IMR-90 (cell line): ENCODE results near the gene KRT3. TPM values are rescaled to one million over a fixed set of nuclear protein-coding genes. Genes with fewer than 3 reads are reported as not detected.

Experiments
- ATAC-seq: fragments of 200-7000 bp; cut with Tn5 transposase; 2 replicates; pipeline ENCODE4 v1.9.1; 2020; ENCODE audit warnings: low read depth, mild to moderate bottlenecking, moderate library complexity
- BruUV-seq: library from RNA; stranded (reverse); fragments of 400-500 nt; replicated peaks from 2 replicates; lab custom pipeline; 2021; lab: Mats Ljungman, UMichigan
- CTCF ChIA-PET: fragments of 300-600 bp; formaldehyde crosslinking; extraction: SDS; loops from one replicate; lab custom pipeline; 2021; ENCODE audit warnings: antibody characterized with exemption; lab: Yijun Ruan, JAX
- POLR2A ChIA-PET: fragments of 300-600 bp; sonication (Branson Sonifier 250); formaldehyde crosslinking; loops from one replicate; lab custom pipeline; 2022; ENCODE audit warnings: antibody characterized with exemption; ENCODE audit not compliant: unreplicated experiment; lab: Charles Lee
- DNase-seq: peaks from one replicate; pipeline ENCODE4 v3.0.0; 2013
- H2AFZ ChIP-seq: replicated peaks from 2 replicates; pipeline ENCODE3; 2013; ENCODE audit warnings: low read length, mild to moderate bottlenecking; ENCODE audit not compliant: poor library complexity
- H2AK5ac ChIP-seq: 2 replicates; pipeline ENCODE4 v1.6.1; 2013; ENCODE audit warnings: low read depth, low read length, inconsistent platforms
- H2AK9ac ChIP-seq: replicated peaks from 2 replicates; pipeline ENCODE3; 2013; ENCODE audit warnings: mild to moderate bottlenecking, low read depth, low read length, moderate library complexity; ENCODE audit not compliant: poor library complexity
- H2BK120ac ChIP-seq: 2 replicates; pipeline ENCODE4 v1.6.1; 2013; ENCODE audit warnings: low read depth, low read length, inconsistent platforms
- H2BK15ac ChIP-seq: 3 replicates; pipeline ENCODE4 v1.6.1; 2013; ENCODE audit warnings: low read depth, low read length, inconsistent platforms
- H2BK20ac ChIP-seq: 2 replicates; pipeline ENCODE4 v1.6.1; 2013; ENCODE audit warnings: low read depth, mild to moderate bottlenecking, inconsistent platforms, low read length, moderate library complexity
- H2BK5ac ChIP-seq: 2 replicates; pipeline ENCODE4 v1.6.1; 2013; ENCODE audit warnings: mild to moderate bottlenecking, low read depth, low read length, inconsistent platforms; ENCODE audit not compliant: poor library complexity, severe bottlenecking
- H3K14ac ChIP-seq: replicated peaks from 2 replicates; pipeline ENCODE4 v1.6.1; 2013; ENCODE audit warnings: low read depth, low read length, inconsistent platforms
- H3K18ac ChIP-seq: 2 replicates; pipeline ENCODE4 v1.6.1; 2013; ENCODE audit warnings: low read depth, low read length, control low read depth
- H3K23ac ChIP-seq: 2 replicates; pipeline ENCODE4 v1.6.1; 2013; ENCODE audit warnings: low read depth, low read length, inconsistent platforms
- H3K27ac ChIP-seq: 2 replicates; pipeline ENCODE4 v1.5.1; 2013; ENCODE audit warnings: mild to moderate bottlenecking, control low read depth, low read length; ENCODE audit not compliant: insufficient read depth
- H3K27me3 ChIP-seq: 2 replicates; pipeline ENCODE4 v1.6.1; 2013; ENCODE audit warnings: low read length; ENCODE audit not compliant: control insufficient read depth, insufficient read depth
- H3K36me3 ChIP-seq: 2 replicates; pipeline ENCODE4 v1.6.1; 2013; ENCODE audit warnings: low read length, mixed read lengths; ENCODE audit not compliant: control insufficient read depth, insufficient read depth
- H3K4ac ChIP-seq: 2 replicates; pipeline ENCODE4 v1.6.1; 2013; ENCODE audit warnings: low read depth, low read length, inconsistent platforms
- H3K4me1 ChIP-seq: 2 replicates; pipeline ENCODE4 v1.6.1; 2013; ENCODE audit warnings: low read length, mixed read lengths; ENCODE audit not compliant: control insufficient read depth, insufficient read depth
- H3K4me2 ChIP-seq: 2 replicates; pipeline ENCODE4 v1.6.1; 2013; ENCODE audit warnings: low read depth, mild to moderate bottlenecking, control low read depth, low read length, moderate library complexity
- H3K4me3 ChIP-seq: 2 replicates; pipeline ENCODE4 v1.5.1; 2013; ENCODE audit warnings: low read depth, mild to moderate bottlenecking, control low read depth, low read length, moderate library complexity; ENCODE audit not compliant: insufficient read depth
- H3K56ac ChIP-seq: 2 replicates; pipeline ENCODE4 v1.6.1; 2013; ENCODE audit warnings: low read length, inconsistent platforms; ENCODE audit not compliant: insufficient read depth; ENCODE audit errors: extremely low read depth
- H3K79me1 ChIP-seq, 2 experiments: 2 replicates each; pipeline ENCODE4 v1.6.1; 2013; ENCODE audit warnings: low read length in 2 of 2, inconsistent platforms in 1 of 2, low read depth in 1 of 2
- H3K9ac ChIP-seq: 2 replicates; pipeline ENCODE4 v1.6.1; 2013; ENCODE audit warnings: low read depth, low read length, control low read depth
- H3K9me1 ChIP-seq: 2 replicates; pipeline ENCODE4 v1.6.1; 2013; ENCODE audit warnings: low read length, inconsistent platforms; ENCODE audit not compliant: insufficient read depth
- H3K9me3 ChIP-seq: 2 replicates; pipeline ENCODE4 v1.6.1; 2013; ENCODE audit warnings: low read length; ENCODE audit not compliant: control insufficient read depth, insufficient read depth
- H4K20me1 ChIP-seq: 2 replicates; pipeline ENCODE4 v1.6.1; 2013; ENCODE audit warnings: low read length, inconsistent platforms; ENCODE audit not compliant: insufficient read depth
- H4K5ac ChIP-seq: 2 replicates; pipeline ENCODE4 v1.6.1; 2013; ENCODE audit warnings: mild to moderate bottlenecking, low read depth, low read length, control low read depth
- H4K8ac ChIP-seq, 2 experiments: 2 replicates each; pipeline ENCODE4 v1.6.1; 2013; ENCODE audit warnings: low read depth in 2 of 2, low read length in 2 of 2, control low read depth in 1 of 2, inconsistent platforms in 1 of 2
- H4K91ac ChIP-seq: 2 replicates; pipeline ENCODE4 v1.6.1; 2013; ENCODE audit warnings: low read depth, low read length, inconsistent platforms; ENCODE audit not compliant: insufficient read depth
- BHLHE40 ChIP-seq: fragments of 150-350 bp; IDR thresholded peaks from 2 replicates; pipeline ENCODE4 v1.6.1; 2016; ENCODE audit warnings: mild to moderate bottlenecking, low read depth, low read length
- FOS ChIP-seq: fragments of 150-350 bp; IDR thresholded peaks from 2 replicates; pipeline ENCODE4 v1.6.1; 2016; ENCODE audit warnings: low read depth, low read length
- MAFK ChIP-seq: IDR thresholded peaks from 2 replicates; pipeline ENCODE4 v1.6.1; 2012; ENCODE audit warnings: low read depth, low read length, improper control_type of control experiment
- MAZ ChIP-seq: IDR thresholded peaks from 2 replicates; pipeline ENCODE4 v1.6.1; 2012; ENCODE audit warnings: low read depth, mild to moderate bottlenecking, low read length, improper control_type of control experiment, moderate library complexity, borderline replicate concordance
- MXI1 ChIP-seq: IDR thresholded peaks from 2 replicates; pipeline ENCODE4 v1.6.1; 2012; ENCODE audit warnings: low read depth, mild to moderate bottlenecking, low read length, moderate library complexity, borderline replicate concordance
- POLR2A ChIP-seq: IDR thresholded peaks from 2 replicates; pipeline ENCODE4 v1.6.1; 2012; ENCODE audit warnings: mild to moderate bottlenecking, low read depth, low read length
- RAD21 ChIP-seq: IDR thresholded peaks from 2 replicates; pipeline ENCODE4 v1.6.1; 2012; ENCODE audit warnings: low read length, improper control_type of control experiment
- RCOR1 ChIP-seq: IDR thresholded peaks from 2 replicates; pipeline ENCODE4 v1.6.1; 2012; ENCODE audit warnings: mild to moderate bottlenecking, low read length, improper control_type of control experiment; ENCODE audit not compliant: insufficient replicate concordance
- RFX5 ChIP-seq: IDR thresholded peaks from 2 replicates; pipeline ENCODE4 v1.8.0; 2012; ENCODE audit warnings: low read depth, mild to moderate bottlenecking, low read length, moderate library complexity
- SMC3 ChIP-seq: fragments of 150-350 bp; IDR thresholded peaks from 2 replicates; pipeline ENCODE4 v1.6.1; 2016; ENCODE audit warnings: low read depth, mild to moderate bottlenecking, antibody characterized with exemption, low read length, moderate library complexity
- WGBS, 2 experiments: methylation state at CpG; one replicate each; pipeline versions ENCODE4 v1.1.5 to v1.1.7; 2013; ENCODE audit warnings: missing lambda C conversion rate in 2 of 2; ENCODE audit not compliant: insufficient read length in 1 of 2; ENCODE audit errors: extremely low coverage in 2 of 2; 5-methylcytosine and 5-hydroxymethylcytosine counted together
- dilution Hi-C: fragments of 300-500 bp; cut with HindIII; formaldehyde crosslinking; loops from one replicate; pipeline ENCODE4 v1.14.3; 2018; ENCODE audit warnings: low sequenced_read_pairs; ENCODE audit not compliant: unreplicated experiment
- in situ Hi-C: fragments of 300-500 bp; cut with MboI; formaldehyde crosslinking; loops from 3 replicates; pipeline ENCODE4 v1.14.3; 2019; ENCODE audit warnings: low sequenced_read_pairs, inconsistent platforms, mixed read lengths
- intact Hi-C: fragments of 100-400 bp; cut with micrococcal nuclease; formaldehyde crosslinking; loops from 2 replicates; pipeline ENCODE4 v1.10.0; 2022
- polyA plus RNA-seq, 3 experiments: library from polyadenylated mRNA; depleted of rRNA; stranded (reverse); fragments of >200 nt; gene quantifications; 2 replicates each; pipeline ENCODE4 v1.2.3, GENCODE V29; 2012; ENCODE audit warnings: low replicate concordance in 1 of 3
- total RNA-seq: library from RNA; depleted of rRNA; stranded (reverse); fragments of >200 nt; gene quantifications from 2 replicates; pipeline ENCODE4 v1.2.3, GENCODE V29; 2012

KRT3 gene
- total and polyA plus RNA-seq, 2 of the 4 experiments (the other 2 are of a cell fraction), result not detected

- no peak overlapping the region for H3K56ac ChIP-seq
- no peaks in the 10 kb centered on the region for H3K4me1 ChIP-seq
- H2BK20ac ChIP-seq, result no peak overlapping the region
- ChIA-PET CTCF (no interaction called here), POLR2A (no interaction called here)
- no peak overlapping the region for H3K9ac ChIP-seq
- 89% methylated on average over 3 of the region's 11 CpGs; no CpG with 5 or more reads in 1 of the 2 experiments for WGBS, 2 experiments
- H3K14ac ChIP-seq, result no peak overlapping the region
- H3K4me3 ChIP-seq, result no peak overlapping the region
- no peak for TF ChIP-seq MAZ
- TF ChIP-seq RAD21, result no peak
- TF ChIP-seq MXI1, result no peak
- no peak for TF ChIP-seq BHLHE40
- TF ChIP-seq SMC3, result no peak
- no peak for TF ChIP-seq RFX5
- no peak for TF ChIP-seq RCOR1
- TF ChIP-seq MAFK, result no peak
- TF ChIP-seq FOS, result no peak
- TF ChIP-seq POLR2A, result no peak
- intact Hi-C loops (no loop called here), dilution Hi-C loops (no loop called here), in situ Hi-C loops (no loop called here)
- H3K4ac ChIP-seq, result no peak overlapping the region
- H4K8ac ChIP-seq, result no peak overlapping the region
- H4K20me1 ChIP-seq, result no peaks in the 10 kb centered on the region
- H2BK5ac ChIP-seq, result no peak overlapping the region
- no peak overlapping the region for H4K5ac ChIP-seq
- H3K23ac ChIP-seq, result no peak overlapping the region
- no peaks in the 10 kb centered on the region for H3K79me1 ChIP-seq
- peaks cover 41% of the 10 kb centered on the region for H3K27me3 ChIP-seq
- H2AK5ac ChIP-seq, result no peak overlapping the region
- H3K36me3 ChIP-seq, result no peaks in the 10 kb centered on the region
- no peak overlapping the region for H2AFZ ChIP-seq
- no peak overlapping the region for H2BK15ac ChIP-seq
- BruUV-seq, result no TSS peak
- no peak overlapping the region for H3K4me2 ChIP-seq
- H2BK120ac ChIP-seq, result no peak overlapping the region
- ATAC-seq (no peak), DNase-seq (no peak)
- no peaks in the 10 kb centered on the region for H3K9me1 ChIP-seq
- H4K91ac ChIP-seq, result no peak overlapping the region
- no peak overlapping the region for H3K18ac ChIP-seq
- H2AK9ac ChIP-seq, result no peak overlapping the region
- H3K27ac ChIP-seq, result no peak overlapping the region
- H3K9me3 ChIP-seq, result no peaks in the 10 kb centered on the region
Observed at GRCh38 chr12:52806821-52807543, 11.1 kb upstream of the KRT3 start.
